ENCODE measurements around the gene CACNA1S. TPM values are rescaled to one million over a fixed set of nuclear protein-coding genes. Genes with fewer than 3 reads are reported as not detected.

The CACNA1S gene
- total RNA-seq, 1 donor from 2014 or later = 0.08 TPM

- Mint-ChIP-seq H3K27ac (ENCODE audit: unreplicated experiment) (no peak overlapping the region), H3K4me3 (ENCODE audit: unreplicated experiment) (peak overlapping the region; percentile 85), H3K36me3 (ENCODE audit: low read depth, unreplicated experiment) (peaks cover 3% of the 10 kb centered on the region), H3K9me3 (ENCODE audit: unreplicated experiment) (no peaks in the 10 kb centered on the region), H3K27me3 (ENCODE audit: unreplicated experiment) (peaks cover 15% of the 10 kb centered on the region), H3K4me1 (ENCODE audit: unreplicated experiment) (peaks cover 42% of the 10 kb centered on the region)
- DNase-seq (ENCODE audit: low spot score) = no peak
- TF ChIP-seq CTCF (IDR thresholded peaks at IDR 0.05; ENCODE audit: unreplicated experiment) = no peak
These were observed 90.4 kb downstream of the CACNA1S start for GRCh38 chr1:201021630-201022492.

- Mint-ChIP-seq H3K4me3 (ENCODE audit: unreplicated experiment) (no peak overlapping the region), H3K27ac (ENCODE audit: unreplicated experiment) (peak overlapping the region; percentile 67), H3K27me3 (ENCODE audit: unreplicated experiment) (peaks cover 15% of the 10 kb centered on the region), H3K4me1 (ENCODE audit: unreplicated experiment) (peaks cover 38% of the 10 kb centered on the region), H3K36me3 (ENCODE audit: low read depth, unreplicated experiment) (peaks cover 3% of the 10 kb centered on the region), H3K9me3 (ENCODE audit: unreplicated experiment) (no peaks in the 10 kb centered on the region)
- TF ChIP-seq CTCF (IDR thresholded peaks at IDR 0.05; ENCODE audit: unreplicated experiment) = peak; percentile 27
- DNase-seq (ENCODE audit: low spot score) = peak; percentile 30
These were observed 91.3 kb downstream of the CACNA1S start for GRCh38 chr1:201020721-201021629.

- no peak for TF ChIP-seq CTCF (IDR thresholded peaks at IDR 0.05; ENCODE audit: unreplicated experiment)
- Mint-ChIP-seq H3K27ac (ENCODE audit: unreplicated experiment) (peak overlapping the region; percentile 57), H3K4me3 (ENCODE audit: unreplicated experiment) (no peak overlapping the region), H3K36me3 (ENCODE audit: low read depth, unreplicated experiment) (peaks cover 3% of the 10 kb centered on the region), H3K9me3 (ENCODE audit: unreplicated experiment) (no peaks in the 10 kb centered on the region), H3K4me1 (ENCODE audit: unreplicated experiment) (peaks cover 44% of the 10 kb centered on the region), H3K27me3 (ENCODE audit: unreplicated experiment) (peaks cover 15% of the 10 kb centered on the region)
- no peak for DNase-seq (ENCODE audit: low spot score)
These were observed 92.1 kb downstream of the CACNA1S start for GRCh38 chr1:201020040-201020591.

GRCh38 chr1:201019321-201019977 lies 92.8 kb downstream of the CACNA1S start:
- peaks cover 15% of the 10 kb centered on the region for H3K27me3 Mint-ChIP-seq (ENCODE audit: unreplicated experiment)
- H3K9me3 Mint-ChIP-seq (ENCODE audit: unreplicated experiment) = no peaks in the 10 kb centered on the region
- peaks cover 3% of the 10 kb centered on the region for H3K36me3 Mint-ChIP-seq (ENCODE audit: low read depth, unreplicated experiment)
- TF ChIP-seq CTCF (IDR thresholded peaks at IDR 0.05; ENCODE audit: unreplicated experiment) = no peak
- no peak overlapping the region for H3K4me3 Mint-ChIP-seq (ENCODE audit: unreplicated experiment)
- peaks cover 44% of the 10 kb centered on the region for H3K4me1 Mint-ChIP-seq (ENCODE audit: unreplicated experiment)
- peak overlapping the region; percentile 57 for H3K27ac Mint-ChIP-seq (ENCODE audit: unreplicated experiment)
- DNase-seq (ENCODE audit: low spot score) = no peak
